GM21717 (cell line): ENCODE measurements around the gene PTAFR.

Source experiments
- ATAC-seq: cut with Tn5 transposase; IDR thresholded peaks from one replicate; pipeline ENCODE4 v1.9.1; 2021; ENCODE audit warnings: mild to moderate bottlenecking, moderate library complexity; ENCODE audit not compliant: unreplicated experiment

The PTAFR gene

GRCh38 chr1:28176492-28177470 is at the start of gene PTAFR:
TSS of gene PTAFR (minus strand) at chr1:28176690. CDS start at chr1:28151021, 25,669 bp downstream.
- no peak for ATAC-seq

- ATAC-seq, result no peak
Measured at GRCh38 chr1:28213315-28213714, 36.8 kb upstream of the PTAFR start.

DNA sequence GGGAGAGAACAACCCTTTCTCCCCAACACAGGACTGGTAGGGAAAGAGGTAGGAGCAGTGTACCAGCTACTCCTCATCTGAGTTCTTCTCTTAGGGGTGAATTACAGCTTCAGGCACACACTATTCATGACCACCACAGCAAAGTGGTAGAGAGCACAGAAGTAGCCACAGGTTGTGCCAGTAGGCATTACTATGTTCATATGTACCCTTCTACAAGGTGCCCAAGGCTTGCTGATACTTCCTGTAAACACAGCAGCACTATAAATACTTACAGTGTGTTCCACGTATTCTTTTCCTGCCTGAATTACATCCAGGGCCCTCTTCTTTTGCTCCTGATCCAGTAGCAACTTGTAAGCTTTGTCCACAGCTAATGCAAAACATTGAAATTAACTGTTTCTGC is 33.2 kb upstream of the PTAFR start:
- no peak for ATAC-seq

GRCh38 chr1:28208818-28209441 is 32.4 kb upstream of the PTAFR start:
- no peak for ATAC-seq

- no peak for ATAC-seq
Measured at GRCh38 chr1:28205243-28205642, 28.8 kb upstream of the PTAFR start.

DNA sequence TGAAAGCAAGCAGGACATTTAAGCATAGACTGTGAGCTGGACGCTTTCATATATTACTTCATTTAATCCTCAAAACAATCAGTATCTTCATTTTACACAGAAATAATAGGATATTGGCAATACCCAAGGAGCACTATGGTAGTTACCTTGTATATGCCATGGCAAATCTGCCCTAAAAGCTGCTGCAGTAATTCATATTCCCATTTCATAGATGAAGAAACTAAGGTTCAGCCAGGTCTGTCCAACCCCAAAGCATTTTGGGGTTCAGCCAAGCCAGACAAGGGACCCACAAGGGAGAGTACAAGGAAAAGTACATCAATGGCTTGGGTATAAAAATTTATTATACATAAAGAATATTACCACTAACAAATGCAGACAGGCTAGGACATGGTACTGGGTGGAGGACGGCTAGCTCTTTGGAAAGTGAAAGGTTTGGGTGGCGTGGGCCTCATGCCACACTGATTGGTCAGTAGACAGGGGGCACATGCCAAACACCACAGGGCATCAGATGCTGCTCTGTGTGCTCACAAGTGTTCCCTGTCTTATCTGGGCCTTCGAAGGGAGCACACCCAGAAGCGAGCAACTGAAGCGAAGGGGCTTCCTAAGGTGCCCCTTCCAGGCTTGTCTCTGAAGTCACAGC is 23.9 kb upstream of the PTAFR start:
- ATAC-seq, result peak; percentile 6

DNA sequence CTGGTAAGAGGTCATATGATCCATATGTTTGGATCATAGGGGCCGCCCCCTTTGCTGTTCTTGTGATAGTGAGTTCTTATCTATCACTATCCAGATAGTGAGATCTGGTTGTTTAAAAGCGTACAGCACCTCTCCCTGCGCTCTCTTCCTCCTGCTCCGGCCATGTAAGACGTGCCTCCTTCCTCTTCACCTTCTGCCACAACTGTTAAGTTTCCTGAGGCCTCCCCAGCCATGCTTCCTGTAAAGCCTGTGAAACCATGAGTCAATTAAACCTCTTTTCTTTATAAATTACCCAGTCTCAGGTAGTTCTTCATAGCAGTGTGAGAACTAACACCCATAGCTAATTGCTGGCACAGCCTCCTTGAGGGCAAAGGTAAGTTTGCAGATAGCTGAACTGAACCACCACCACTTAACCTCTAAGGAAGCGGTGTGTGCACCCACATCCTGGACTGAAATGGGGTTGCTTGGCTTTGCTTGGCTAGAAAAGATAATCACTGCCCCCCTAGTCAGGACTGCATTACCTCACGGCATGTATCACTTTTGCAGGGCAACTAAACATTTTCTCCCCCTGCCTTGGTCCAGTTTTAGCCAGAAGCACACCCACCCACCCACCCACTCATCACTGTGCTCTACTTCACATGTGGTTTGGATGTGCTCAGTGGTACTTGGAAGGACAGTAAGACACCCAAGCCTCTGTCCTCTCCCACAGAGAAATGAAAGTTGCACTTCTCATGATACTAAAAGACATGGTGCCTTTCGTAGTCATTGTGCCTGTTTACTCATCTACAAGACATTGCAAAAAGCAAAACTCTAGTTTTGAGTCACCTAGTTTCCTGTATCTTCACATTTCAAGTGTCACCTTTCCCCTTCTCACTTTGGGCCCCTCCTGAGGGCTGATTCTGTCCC is 23.1 kb upstream of the PTAFR start:
- peak; percentile 72 for ATAC-seq

DNA sequence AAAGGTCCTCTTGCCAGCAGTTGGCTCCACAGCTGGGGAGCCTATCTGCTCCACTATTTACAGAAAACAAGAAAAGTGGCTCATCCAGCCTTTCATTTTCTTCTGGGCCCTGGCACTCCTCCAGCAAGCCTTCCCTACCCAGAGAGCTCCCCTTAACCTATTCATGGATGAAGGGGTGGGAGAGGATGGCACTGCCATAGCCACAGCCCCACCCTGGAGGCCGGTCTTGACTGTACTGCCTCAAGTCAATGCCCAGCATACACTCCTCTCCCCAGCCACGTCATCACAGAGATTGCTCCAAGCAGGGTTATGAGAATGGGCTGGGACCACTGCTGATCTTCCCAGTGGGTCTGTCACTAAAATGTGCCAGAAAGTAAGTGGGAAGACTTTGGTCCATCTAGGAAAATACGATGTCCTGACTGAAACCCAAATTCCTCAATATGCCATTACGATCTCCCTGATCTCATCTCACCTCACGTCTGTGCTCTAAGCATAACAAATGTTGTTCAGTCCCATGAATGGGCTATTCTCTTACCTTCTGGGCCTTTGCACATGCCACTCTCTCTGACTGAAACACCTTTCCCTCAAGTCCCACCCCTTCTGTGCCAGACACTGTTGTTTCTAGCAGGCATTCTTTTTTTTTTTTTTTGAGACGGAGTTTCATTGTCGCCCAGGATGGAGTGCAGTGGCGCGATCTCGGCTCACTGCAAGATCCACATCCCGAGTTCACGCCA is 21.4 kb upstream of the PTAFR start:
- no peak for ATAC-seq

- no peak for ATAC-seq
Measured at GRCh38 chr1:28196330-28196729, 19.8 kb upstream of the PTAFR start.

DNA sequence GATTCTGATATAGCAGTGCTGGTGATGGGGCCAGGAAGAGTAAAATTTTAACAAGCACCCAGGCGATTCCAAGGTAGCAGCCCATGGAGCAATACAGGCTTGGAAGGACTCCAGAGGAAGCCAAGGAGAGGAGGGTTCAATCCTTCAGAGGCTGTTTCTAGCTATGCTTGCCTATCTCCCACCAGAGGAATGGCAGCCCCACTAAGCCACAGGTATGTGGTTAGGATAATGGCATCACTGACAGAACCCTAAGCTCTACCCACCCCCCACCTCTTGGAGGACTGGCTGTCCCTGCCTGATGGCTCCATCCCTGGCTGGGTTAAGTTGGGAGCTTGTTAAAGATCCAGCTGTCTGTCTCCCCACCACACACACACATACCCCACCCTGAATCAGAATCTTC is 19.3 kb upstream of the PTAFR start:
- ATAC-seq, result no peak

DNA sequence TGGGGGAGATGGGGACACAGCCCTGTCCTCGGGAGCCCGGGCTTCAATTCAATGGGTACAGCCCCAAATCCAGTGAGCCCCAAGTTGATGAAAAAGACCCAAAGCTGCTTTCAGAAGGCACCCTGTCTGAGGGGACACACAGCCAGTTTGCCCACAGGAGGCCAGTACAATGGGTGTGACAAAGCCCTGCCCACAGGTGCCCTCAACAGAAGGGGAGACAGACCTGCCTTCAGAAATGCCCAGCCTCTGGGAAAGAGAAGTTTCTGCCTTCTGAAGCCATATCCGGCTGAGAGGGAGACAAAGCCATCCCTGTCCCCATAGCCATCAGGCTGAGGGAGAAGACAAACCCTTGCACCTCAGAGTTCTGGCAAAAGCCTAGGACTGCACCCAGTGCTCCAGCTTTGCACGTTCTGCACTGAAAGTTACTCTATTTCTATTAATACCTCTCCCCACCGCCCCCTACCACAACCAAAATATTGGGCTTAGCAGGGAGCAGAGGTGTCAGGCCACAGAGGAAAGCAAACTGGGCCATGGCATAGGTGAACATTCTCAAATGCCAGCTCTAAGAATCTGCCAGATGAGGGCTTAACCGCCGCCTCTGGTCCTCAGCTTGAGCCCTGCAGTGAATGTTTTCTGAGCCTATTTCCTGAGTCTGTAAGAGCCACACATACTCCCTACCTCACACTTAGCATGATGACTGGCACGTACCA is 18.0 kb upstream of the PTAFR start:
- no peak for ATAC-seq

DNA sequence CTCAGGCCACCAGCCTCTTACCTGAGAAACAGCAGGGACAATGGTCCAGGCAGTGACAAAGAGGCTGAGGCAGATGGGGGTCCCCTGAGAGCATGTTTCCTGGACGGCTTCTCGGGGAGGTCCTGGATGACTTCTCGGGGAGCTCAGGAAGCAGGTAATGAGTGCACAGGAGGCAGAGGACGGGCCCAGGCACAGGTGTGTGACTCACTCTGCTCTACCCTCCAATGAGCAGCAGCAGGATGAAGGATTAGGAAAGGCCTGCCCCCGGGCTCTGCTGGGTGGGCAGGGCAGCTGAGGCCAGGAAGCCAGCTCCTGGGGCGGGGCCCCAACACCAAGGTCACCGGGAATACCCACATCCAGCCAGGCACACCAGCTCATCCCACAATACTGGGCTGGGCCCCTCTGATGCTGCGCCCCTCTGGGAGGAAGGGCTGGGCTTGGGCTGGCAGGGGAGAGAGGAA is 17.2 kb upstream of the PTAFR start:
- no peak for ATAC-seq

DNA sequence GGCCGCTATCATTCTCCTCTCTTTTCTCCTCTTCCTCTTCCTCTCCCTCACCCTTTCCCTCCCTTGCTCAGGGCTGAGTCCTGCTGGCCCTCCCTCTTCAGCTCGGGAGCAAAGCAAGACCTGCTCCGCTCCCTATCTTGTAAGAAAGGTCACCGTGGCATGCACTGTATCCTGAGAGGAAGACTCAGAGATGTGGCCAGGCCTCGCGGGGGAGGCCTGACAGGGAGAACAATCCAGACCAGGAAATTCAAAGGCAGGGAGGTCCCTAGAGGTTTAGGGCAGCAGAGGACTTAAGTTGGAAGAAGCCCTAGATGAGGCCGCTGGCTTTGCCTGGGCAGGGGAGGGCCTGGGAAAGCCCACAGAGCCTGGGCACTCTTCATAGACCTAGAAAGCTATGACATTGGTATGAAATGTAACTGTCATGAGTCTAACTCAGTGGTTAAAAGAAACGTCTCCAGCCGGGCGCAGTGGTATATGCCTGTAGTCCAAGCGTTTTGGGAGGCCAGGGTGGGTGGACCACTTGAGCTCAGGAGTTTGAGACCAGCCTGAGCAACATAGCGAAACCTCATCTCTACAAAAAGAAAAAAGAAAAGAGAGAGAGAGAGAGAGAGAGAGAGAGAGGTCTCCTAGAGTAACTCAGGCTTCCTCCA is 14.6 kb upstream of the PTAFR start:
- no peak for ATAC-seq

DNA sequence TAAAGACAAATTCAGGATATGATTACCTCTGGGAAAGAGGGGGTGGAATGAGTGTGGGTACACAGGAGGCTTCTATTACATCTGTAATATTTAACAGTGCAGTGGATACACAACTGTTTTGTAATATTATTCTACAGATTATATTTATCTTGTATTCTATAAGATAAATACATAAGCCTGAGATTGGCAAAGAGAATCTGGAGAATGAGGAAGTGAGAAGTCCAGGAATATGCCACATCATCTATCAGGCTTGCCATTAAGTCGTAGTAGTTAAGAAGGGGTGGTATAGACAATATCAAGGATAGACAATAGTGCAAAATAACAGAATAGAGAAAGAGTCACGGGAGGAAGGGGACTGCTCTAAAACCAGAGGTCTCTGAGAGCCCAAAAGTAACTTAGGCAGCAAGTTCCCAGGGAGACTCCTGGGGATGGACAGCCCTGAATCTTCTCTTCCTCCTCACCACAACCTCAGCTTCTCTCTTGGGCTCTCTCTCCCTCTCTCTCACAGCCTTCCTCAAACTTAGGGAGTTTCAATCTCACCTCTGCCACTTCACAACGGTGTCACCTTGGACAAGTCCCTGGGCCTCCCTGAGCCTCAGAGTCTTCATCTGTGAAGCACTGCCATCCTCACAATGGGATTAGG is 14.0 kb upstream of the PTAFR start:
- ATAC-seq, result no peak

- ATAC-seq, result no peak
Measured at GRCh38 chr1:28185071-28185470, 8.6 kb upstream of the PTAFR start.

DNA sequence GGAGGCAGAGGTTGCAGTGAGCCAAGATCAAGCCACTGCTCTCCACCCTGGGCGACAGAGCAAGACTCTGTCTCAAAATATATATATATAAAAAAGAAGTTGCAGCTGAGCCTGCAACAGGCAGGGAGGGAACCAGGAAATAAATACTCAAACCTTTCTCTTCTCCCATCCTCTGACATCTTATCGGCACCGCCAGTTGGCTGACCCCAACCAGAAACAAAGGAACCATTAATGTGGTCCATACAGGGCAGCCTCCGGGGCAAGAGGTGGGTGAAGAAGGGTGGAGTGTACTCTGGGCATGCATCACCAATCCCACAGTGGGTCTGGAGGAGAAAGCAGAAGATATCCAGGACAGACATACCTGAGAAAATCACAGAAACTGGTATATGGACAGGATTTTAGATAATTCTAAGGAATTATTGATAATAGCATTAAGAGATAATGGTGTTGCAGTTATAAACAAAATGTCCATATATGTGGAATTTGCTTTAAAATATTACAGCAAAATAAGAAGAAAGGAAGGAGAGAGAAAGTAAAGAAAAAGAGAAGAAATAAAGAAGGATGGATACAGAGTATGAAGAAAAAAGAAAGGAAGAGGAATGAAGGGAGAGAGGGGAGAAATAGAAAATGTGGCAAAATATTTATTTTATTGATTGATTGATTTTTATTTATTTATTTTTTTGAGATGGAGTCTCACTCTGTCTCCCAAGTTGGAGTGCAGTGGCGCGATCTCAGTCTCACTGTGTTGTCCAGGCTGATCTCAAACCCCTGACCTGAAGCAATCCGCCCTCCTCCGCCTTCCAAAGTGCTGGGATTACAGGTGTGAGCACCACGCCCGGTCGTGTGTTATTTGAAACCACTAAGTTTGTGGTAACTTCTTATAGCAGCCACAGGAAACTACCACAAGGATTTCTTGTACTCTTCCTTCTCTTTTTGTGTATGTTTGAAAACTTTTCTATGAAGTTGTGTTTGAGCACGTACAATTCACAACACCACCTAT is 4.1 kb upstream of the PTAFR start:
- ATAC-seq, result no peak
